IMR-90 (cell line): ENCODE measurements around the gene HRH3. TPM values are rescaled to one million over a fixed set of nuclear protein-coding genes. Genes with fewer than 3 reads are reported as not detected.

Source experiments
- ATAC-seq: fragments of 200-7000 bp; cut with Tn5 transposase; 2 replicates; pipeline ENCODE4 v1.9.1; 2020; ENCODE audit warnings: low read depth, mild to moderate bottlenecking, moderate library complexity
- BruUV-seq: library from RNA; stranded (reverse); fragments of 400-500 nt; replicated peaks from 2 replicates; lab custom pipeline; 2021; lab: Mats Ljungman, UMichigan
- CTCF ChIA-PET: fragments of 300-600 bp; formaldehyde crosslinking; extraction: SDS; loops from one replicate; lab custom pipeline; 2021; ENCODE audit warnings: antibody characterized with exemption; lab: Yijun Ruan, JAX
- POLR2A ChIA-PET: fragments of 300-600 bp; sonication (Branson Sonifier 250); formaldehyde crosslinking; loops from one replicate; lab custom pipeline; 2022; ENCODE audit warnings: antibody characterized with exemption; ENCODE audit not compliant: unreplicated experiment; lab: Charles Lee
- DNase-seq: peaks from one replicate; pipeline ENCODE4 v3.0.0; 2013
- H2AFZ ChIP-seq: replicated peaks from 2 replicates; pipeline ENCODE3; 2013; ENCODE audit warnings: low read length, mild to moderate bottlenecking; ENCODE audit not compliant: poor library complexity
- H2AK5ac ChIP-seq: 2 replicates; pipeline ENCODE4 v1.6.1; 2013; ENCODE audit warnings: low read depth, low read length, inconsistent platforms
- H2AK9ac ChIP-seq: replicated peaks from 2 replicates; pipeline ENCODE3; 2013; ENCODE audit warnings: mild to moderate bottlenecking, low read depth, low read length, moderate library complexity; ENCODE audit not compliant: poor library complexity
- H2BK120ac ChIP-seq: 2 replicates; pipeline ENCODE4 v1.6.1; 2013; ENCODE audit warnings: low read depth, low read length, inconsistent platforms
- H2BK15ac ChIP-seq: 3 replicates; pipeline ENCODE4 v1.6.1; 2013; ENCODE audit warnings: low read depth, low read length, inconsistent platforms
- H2BK20ac ChIP-seq: 2 replicates; pipeline ENCODE4 v1.6.1; 2013; ENCODE audit warnings: low read depth, mild to moderate bottlenecking, inconsistent platforms, low read length, moderate library complexity
- H2BK5ac ChIP-seq: 2 replicates; pipeline ENCODE4 v1.6.1; 2013; ENCODE audit warnings: mild to moderate bottlenecking, low read depth, low read length, inconsistent platforms; ENCODE audit not compliant: poor library complexity, severe bottlenecking
- H3K14ac ChIP-seq: replicated peaks from 2 replicates; pipeline ENCODE4 v1.6.1; 2013; ENCODE audit warnings: low read depth, low read length, inconsistent platforms
- H3K18ac ChIP-seq: 2 replicates; pipeline ENCODE4 v1.6.1; 2013; ENCODE audit warnings: low read depth, low read length, control low read depth
- H3K23ac ChIP-seq: 2 replicates; pipeline ENCODE4 v1.6.1; 2013; ENCODE audit warnings: low read depth, low read length, inconsistent platforms
- H3K27ac ChIP-seq: 2 replicates; pipeline ENCODE4 v1.5.1; 2013; ENCODE audit warnings: mild to moderate bottlenecking, control low read depth, low read length; ENCODE audit not compliant: insufficient read depth
- H3K27me3 ChIP-seq: 2 replicates; pipeline ENCODE4 v1.6.1; 2013; ENCODE audit warnings: low read length; ENCODE audit not compliant: control insufficient read depth, insufficient read depth
- H3K36me3 ChIP-seq: 2 replicates; pipeline ENCODE4 v1.6.1; 2013; ENCODE audit warnings: low read length, mixed read lengths; ENCODE audit not compliant: control insufficient read depth, insufficient read depth
- H3K4ac ChIP-seq: 2 replicates; pipeline ENCODE4 v1.6.1; 2013; ENCODE audit warnings: low read depth, low read length, inconsistent platforms
- H3K4me1 ChIP-seq: 2 replicates; pipeline ENCODE4 v1.6.1; 2013; ENCODE audit warnings: low read length, mixed read lengths; ENCODE audit not compliant: control insufficient read depth, insufficient read depth
- H3K4me2 ChIP-seq: 2 replicates; pipeline ENCODE4 v1.6.1; 2013; ENCODE audit warnings: low read depth, mild to moderate bottlenecking, control low read depth, low read length, moderate library complexity
- H3K4me3 ChIP-seq: 2 replicates; pipeline ENCODE4 v1.5.1; 2013; ENCODE audit warnings: low read depth, mild to moderate bottlenecking, control low read depth, low read length, moderate library complexity; ENCODE audit not compliant: insufficient read depth
- H3K56ac ChIP-seq: 2 replicates; pipeline ENCODE4 v1.6.1; 2013; ENCODE audit warnings: low read length, inconsistent platforms; ENCODE audit not compliant: insufficient read depth; ENCODE audit errors: extremely low read depth
- H3K79me1 ChIP-seq, 2 experiments: 2 replicates each; pipeline ENCODE4 v1.6.1; 2013; ENCODE audit warnings: low read length in 2 of 2, inconsistent platforms in 1 of 2, low read depth in 1 of 2
- H3K9ac ChIP-seq: 2 replicates; pipeline ENCODE4 v1.6.1; 2013; ENCODE audit warnings: low read depth, low read length, control low read depth
- H3K9me1 ChIP-seq: 2 replicates; pipeline ENCODE4 v1.6.1; 2013; ENCODE audit warnings: low read length, inconsistent platforms; ENCODE audit not compliant: insufficient read depth
- H3K9me3 ChIP-seq: 2 replicates; pipeline ENCODE4 v1.6.1; 2013; ENCODE audit warnings: low read length; ENCODE audit not compliant: control insufficient read depth, insufficient read depth
- H4K20me1 ChIP-seq: 2 replicates; pipeline ENCODE4 v1.6.1; 2013; ENCODE audit warnings: low read length, inconsistent platforms; ENCODE audit not compliant: insufficient read depth
- H4K5ac ChIP-seq: 2 replicates; pipeline ENCODE4 v1.6.1; 2013; ENCODE audit warnings: mild to moderate bottlenecking, low read depth, low read length, control low read depth
- H4K8ac ChIP-seq, 2 experiments: 2 replicates each; pipeline ENCODE4 v1.6.1; 2013; ENCODE audit warnings: low read depth in 2 of 2, low read length in 2 of 2, control low read depth in 1 of 2, inconsistent platforms in 1 of 2
- H4K91ac ChIP-seq: 2 replicates; pipeline ENCODE4 v1.6.1; 2013; ENCODE audit warnings: low read depth, low read length, inconsistent platforms; ENCODE audit not compliant: insufficient read depth
- BHLHE40 ChIP-seq: fragments of 150-350 bp; IDR thresholded peaks from 2 replicates; pipeline ENCODE4 v1.6.1; 2016; ENCODE audit warnings: mild to moderate bottlenecking, low read depth, low read length
- CEBPB ChIP-seq: IDR thresholded peaks from 2 replicates; pipeline ENCODE4 v1.6.1; 2012; ENCODE audit warnings: low read depth, low read length, improper control_type of control experiment
- CHD1 ChIP-seq: IDR thresholded peaks from 2 replicates; pipeline ENCODE4 v1.6.1; 2012; ENCODE audit warnings: low read depth, low read length, improper control_type of control experiment
- FOS ChIP-seq: fragments of 150-350 bp; IDR thresholded peaks from 2 replicates; pipeline ENCODE4 v1.6.1; 2016; ENCODE audit warnings: low read depth, low read length
- MAFK ChIP-seq: IDR thresholded peaks from 2 replicates; pipeline ENCODE4 v1.6.1; 2012; ENCODE audit warnings: low read depth, low read length, improper control_type of control experiment
- MAZ ChIP-seq: IDR thresholded peaks from 2 replicates; pipeline ENCODE4 v1.6.1; 2012; ENCODE audit warnings: low read depth, mild to moderate bottlenecking, low read length, improper control_type of control experiment, moderate library complexity, borderline replicate concordance
- MXI1 ChIP-seq: IDR thresholded peaks from 2 replicates; pipeline ENCODE4 v1.6.1; 2012; ENCODE audit warnings: low read depth, mild to moderate bottlenecking, low read length, moderate library complexity, borderline replicate concordance
- NFE2L2 ChIP-seq: fragments of 150-350 bp; IDR thresholded peaks from 2 replicates; pipeline ENCODE4 v1.6.1; 2016; ENCODE audit warnings: low read depth, mild to moderate bottlenecking, low read length
- POLR2A ChIP-seq: IDR thresholded peaks from 2 replicates; pipeline ENCODE4 v1.6.1; 2012; ENCODE audit warnings: mild to moderate bottlenecking, low read depth, low read length
- RCOR1 ChIP-seq: IDR thresholded peaks from 2 replicates; pipeline ENCODE4 v1.6.1; 2012; ENCODE audit warnings: mild to moderate bottlenecking, low read length, improper control_type of control experiment; ENCODE audit not compliant: insufficient replicate concordance
- SMC3 ChIP-seq: fragments of 150-350 bp; IDR thresholded peaks from 2 replicates; pipeline ENCODE4 v1.6.1; 2016; ENCODE audit warnings: low read depth, mild to moderate bottlenecking, antibody characterized with exemption, low read length, moderate library complexity
- WGBS, 2 experiments: methylation state at CpG; one replicate each; pipeline versions ENCODE4 v1.1.5 to v1.1.7; 2013; ENCODE audit warnings: missing lambda C conversion rate in 2 of 2; ENCODE audit not compliant: insufficient read length in 1 of 2; ENCODE audit errors: extremely low coverage in 2 of 2; 5-methylcytosine and 5-hydroxymethylcytosine counted together
- dilution Hi-C: fragments of 300-500 bp; cut with HindIII; formaldehyde crosslinking; loops from one replicate; pipeline ENCODE4 v1.14.3; 2018; ENCODE audit warnings: low sequenced_read_pairs; ENCODE audit not compliant: unreplicated experiment
- in situ Hi-C: fragments of 300-500 bp; cut with MboI; formaldehyde crosslinking; loops from 3 replicates; pipeline ENCODE4 v1.14.3; 2019; ENCODE audit warnings: low sequenced_read_pairs, inconsistent platforms, mixed read lengths
- intact Hi-C: fragments of 100-400 bp; cut with micrococcal nuclease; formaldehyde crosslinking; loops from 2 replicates; pipeline ENCODE4 v1.10.0; 2022
- polyA plus RNA-seq, 3 experiments: library from polyadenylated mRNA; depleted of rRNA; stranded (reverse); fragments of >200 nt; gene quantifications; 2 replicates each; pipeline ENCODE4 v1.2.3, GENCODE V29; 2012; ENCODE audit warnings: low replicate concordance in 1 of 3
- total RNA-seq: library from RNA; depleted of rRNA; stranded (reverse); fragments of >200 nt; gene quantifications from 2 replicates; pipeline ENCODE4 v1.2.3, GENCODE V29; 2012
- TF ChIP-seq, protein P1 (sequence below): fragments of 150-350 bp; IDR thresholded peaks from 2 replicates; pipeline ENCODE4 v1.6.1; 2016; ENCODE audit warnings: low read depth, mild to moderate bottlenecking, low read length, moderate library complexity, borderline replicate concordance
- TF ChIP-seq, protein P2 (sequence below): conservative IDR thresholded peaks from 2 replicates; pipeline ENCODE4 v1.5.1; 2012; ENCODE audit warnings: mild to moderate bottlenecking, low read depth, low read length, improper control_type of control experiment
- TF ChIP-seq, protein P3 (sequence below): fragments of 150-350 bp; IDR thresholded peaks from 2 replicates; pipeline ENCODE4 v1.6.1; 2017; ENCODE audit warnings: mild to moderate bottlenecking, antibody characterized with exemption, low read length, low read depth

The HRH3 gene
- total and polyA plus RNA-seq, 2 of the 4 experiments (the other 2 are of a cell fraction), result not detected

DNA sequence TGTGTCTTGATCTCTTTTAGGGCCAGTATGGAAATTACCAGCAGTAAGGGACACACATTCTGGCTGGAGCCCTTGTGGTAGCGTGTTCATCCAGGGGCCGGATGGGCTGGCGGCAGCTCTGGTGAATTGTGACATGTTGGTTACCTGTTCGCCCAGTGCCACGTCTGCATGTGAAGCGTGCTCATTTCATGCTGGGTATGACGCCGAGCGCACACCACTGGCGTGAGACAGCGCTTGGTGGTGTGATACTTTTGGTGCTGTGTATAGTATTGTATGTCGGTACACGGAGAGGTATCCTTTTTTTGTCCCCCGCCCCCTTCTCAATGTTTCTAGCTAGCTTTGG is 40.9 kb downstream of the HRH3 start:
- Histone ChIP-seq H3K36me3 (peaks cover 25% of the 10 kb centered on the region), H3K27me3 (no peaks in the 10 kb centered on the region), H4K91ac (no peak overlapping the region), H3K56ac (no peak overlapping the region), H3K4ac (no peak overlapping the region), H3K18ac (no peak overlapping the region), H3K4me2 (no peak overlapping the region), H3K4me1 (peaks cover 5% of the 10 kb centered on the region), H3K9me3 (no peaks in the 10 kb centered on the region), H2AK9ac (no peak overlapping the region), H2BK15ac (no peak overlapping the region), H3K23ac (no peak overlapping the region), H3K4me3 (no peak overlapping the region), H3K9me1 (0 out of 2 replicates have a peak, but pooled peaks cover 2% of the 10 kb centered on the region), H2AK5ac (no peak overlapping the region), H4K5ac (no peak overlapping the region), H3K9ac (no peak overlapping the region), H2AFZ (no peak overlapping the region), H2BK120ac (no peak overlapping the region), H3K79me1 (peaks cover 10% of the 10 kb centered on the region in 2 experiments), H2BK5ac (no peak overlapping the region), H2BK20ac (no peak overlapping the region), H4K20me1 (no peaks in the 10 kb centered on the region), H4K8ac (no peak overlapping the region), H3K14ac (no peak overlapping the region), H3K27ac (no peak overlapping the region)
- in situ Hi-C loops (no loop called here), intact Hi-C loops (no loop called here), dilution Hi-C loops (no loop called here)
- no CpG with 5 or more reads among the region's 14 CpGs for WGBS, 2 experiments
- POLR2A ChIA-PET, result no interaction called here
- no peak for TF ChIP-seq SMC3
- TF ChIP-seq, protein P1, sequence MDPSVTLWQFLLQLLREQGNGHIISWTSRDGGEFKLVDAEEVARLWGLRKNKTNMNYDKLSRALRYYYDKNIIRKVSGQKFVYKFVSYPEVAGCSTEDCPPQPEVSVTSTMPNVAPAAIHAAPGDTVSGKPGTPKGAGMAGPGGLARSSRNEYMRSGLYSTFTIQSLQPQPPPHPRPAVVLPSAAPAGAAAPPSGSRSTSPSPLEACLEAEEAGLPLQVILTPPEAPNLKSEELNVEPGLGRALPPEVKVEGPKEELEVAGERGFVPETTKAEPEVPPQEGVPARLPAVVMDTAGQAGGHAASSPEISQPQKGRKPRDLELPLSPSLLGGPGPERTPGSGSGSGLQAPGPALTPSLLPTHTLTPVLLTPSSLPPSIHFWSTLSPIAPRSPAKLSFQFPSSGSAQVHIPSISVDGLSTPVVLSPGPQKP, result no peak
- TF ChIP-seq MAFK, result no peak
- TF ChIP-seq POLR2A, result no peak
- no peak for TF ChIP-seq NFE2L2
- TF ChIP-seq FOS, result no peak
- TF ChIP-seq RCOR1, result no peak
- TF ChIP-seq CHD1, result no peak
- no peak for TF ChIP-seq MXI1
- no peak for TF ChIP-seq BHLHE40
- TF ChIP-seq, protein P2, sequence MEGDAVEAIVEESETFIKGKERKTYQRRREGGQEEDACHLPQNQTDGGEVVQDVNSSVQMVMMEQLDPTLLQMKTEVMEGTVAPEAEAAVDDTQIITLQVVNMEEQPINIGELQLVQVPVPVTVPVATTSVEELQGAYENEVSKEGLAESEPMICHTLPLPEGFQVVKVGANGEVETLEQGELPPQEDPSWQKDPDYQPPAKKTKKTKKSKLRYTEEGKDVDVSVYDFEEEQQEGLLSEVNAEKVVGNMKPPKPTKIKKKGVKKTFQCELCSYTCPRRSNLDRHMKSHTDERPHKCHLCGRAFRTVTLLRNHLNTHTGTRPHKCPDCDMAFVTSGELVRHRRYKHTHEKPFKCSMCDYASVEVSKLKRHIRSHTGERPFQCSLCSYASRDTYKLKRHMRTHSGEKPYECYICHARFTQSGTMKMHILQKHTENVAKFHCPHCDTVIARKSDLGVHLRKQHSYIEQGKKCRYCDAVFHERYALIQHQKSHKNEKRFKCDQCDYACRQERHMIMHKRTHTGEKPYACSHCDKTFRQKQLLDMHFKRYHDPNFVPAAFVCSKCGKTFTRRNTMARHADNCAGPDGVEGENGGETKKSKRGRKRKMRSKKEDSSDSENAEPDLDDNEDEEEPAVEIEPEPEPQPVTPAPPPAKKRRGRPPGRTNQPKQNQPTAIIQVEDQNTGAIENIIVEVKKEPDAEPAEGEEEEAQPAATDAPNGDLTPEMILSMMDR, result no peak
- no peak for TF ChIP-seq MAZ
- no peak for TF ChIP-seq CEBPB
- TF ChIP-seq, protein P3, sequence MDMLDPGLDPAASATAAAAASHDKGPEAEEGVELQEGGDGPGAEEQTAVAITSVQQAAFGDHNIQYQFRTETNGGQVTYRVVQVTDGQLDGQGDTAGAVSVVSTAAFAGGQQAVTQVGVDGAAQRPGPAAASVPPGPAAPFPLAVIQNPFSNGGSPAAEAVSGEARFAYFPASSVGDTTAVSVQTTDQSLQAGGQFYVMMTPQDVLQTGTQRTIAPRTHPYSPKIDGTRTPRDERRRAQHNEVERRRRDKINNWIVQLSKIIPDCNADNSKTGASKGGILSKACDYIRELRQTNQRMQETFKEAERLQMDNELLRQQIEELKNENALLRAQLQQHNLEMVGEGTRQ, result no peak
- ATAC-seq (no peak), DNase-seq (no peak)
- BruUV-seq, result no TSS peak
- CTCF ChIA-PET, result no interaction called here
